Mesodermal cell (in vitro differentiated cells): Measurements from ENCODE around the gene PC.

ENCODE experiments used
- H3K27ac ChIP-seq: 2 replicates; pipeline ENCODE4 v1.7.0; 2013; ENCODE audit warnings: mild to moderate bottlenecking, low read depth, low read length, moderate library complexity; ENCODE audit not compliant: severe bottlenecking
- H3K36me3 ChIP-seq: 2 replicates; pipeline ENCODE4 v1.7.1; 2013; ENCODE audit warnings: mild to moderate bottlenecking, low read length, moderate library complexity; ENCODE audit not compliant: control insufficient read depth, insufficient read depth
- H3K4me1 ChIP-seq: one replicate; pipeline ENCODE4 v1.7.1; 2013; ENCODE audit warnings: mild to moderate bottlenecking, low read length; ENCODE audit not compliant: insufficient read depth, control insufficient read depth, poor library complexity, severe bottlenecking
- H3K4me3 ChIP-seq: 2 replicates; pipeline ENCODE4 v1.7.0; 2013; ENCODE audit warnings: low read length, control low read depth, mild to moderate bottlenecking; ENCODE audit not compliant: insufficient read depth, poor library complexity, severe bottlenecking; ENCODE audit errors: extremely low read depth
- H3K9me3 ChIP-seq: 2 replicates; pipeline ENCODE4 v1.7.1; 2013; ENCODE audit warnings: mild to moderate bottlenecking, low read length, moderate library complexity; ENCODE audit not compliant: control insufficient read depth
- WGBS, 2 experiments: methylation state at CpG; one replicate each; pipeline ENCODE4 v1.1.5; 2013; ENCODE audit warnings: missing lambda C conversion rate in 2 of 2; ENCODE audit not compliant: insufficient coverage in 2 of 2; 5-methylcytosine and 5-hydroxymethylcytosine counted together

The PC gene

DNA sequence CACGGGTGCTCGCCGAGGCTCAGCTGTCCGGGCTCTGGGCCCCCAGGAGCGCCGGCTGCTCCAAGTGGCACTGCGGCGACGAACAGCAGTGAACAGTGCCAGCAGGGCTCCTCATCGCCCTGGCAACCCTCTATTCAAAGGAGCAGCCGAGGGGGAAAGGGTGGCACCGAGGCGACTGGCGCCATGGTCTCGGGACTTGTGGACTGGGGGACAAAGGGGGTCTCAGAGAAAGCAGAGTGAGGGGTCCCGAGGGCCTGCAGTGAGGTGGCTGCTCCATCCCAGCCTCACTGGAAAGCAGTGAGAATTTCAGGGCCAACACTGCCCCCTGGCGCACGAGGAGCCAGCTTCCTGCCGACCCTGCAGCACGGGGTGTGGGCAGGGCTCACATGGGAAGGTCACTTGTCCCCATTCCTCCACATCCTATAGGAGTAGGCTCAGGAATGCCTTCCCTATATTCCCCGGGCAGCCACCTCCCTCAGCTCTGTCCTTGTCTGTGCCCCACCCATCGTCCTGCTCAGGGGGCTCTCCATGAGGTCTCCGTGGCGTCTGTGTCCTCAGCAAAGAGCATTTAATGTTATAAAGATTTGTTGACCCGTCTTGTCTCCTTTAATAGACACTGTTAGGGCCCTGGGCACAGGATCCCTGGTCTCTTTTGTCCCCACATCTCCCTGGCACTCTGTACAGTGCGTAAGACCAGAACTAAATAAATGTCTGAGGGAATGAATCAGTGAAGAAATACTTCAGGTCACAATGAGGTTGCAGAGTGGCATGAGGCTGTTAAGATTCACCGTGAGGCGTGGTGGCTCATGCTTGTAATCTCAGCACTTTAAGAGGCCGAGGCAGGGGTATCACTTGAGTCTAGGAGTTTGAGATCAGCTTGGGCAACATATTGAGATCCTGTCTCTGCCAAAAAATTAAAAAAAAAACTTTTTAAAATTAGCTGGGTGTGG is 74.9 kb downstream of the PC start:
- H3K36me3 ChIP-seq: no peaks in the 10 kb centered on the region
- peak overlapping the region; percentile 25 for H3K27ac ChIP-seq
- 60 to 73% methylated on average over 16 to 22 of the region's 29 CpGs for WGBS, 2 experiments
- no peak overlapping the region for H3K4me3 ChIP-seq
- no peaks in the 10 kb centered on the region for H3K9me3 ChIP-seq
- H3K4me1 ChIP-seq: peaks cover 3% of the 10 kb centered on the region

DNA sequence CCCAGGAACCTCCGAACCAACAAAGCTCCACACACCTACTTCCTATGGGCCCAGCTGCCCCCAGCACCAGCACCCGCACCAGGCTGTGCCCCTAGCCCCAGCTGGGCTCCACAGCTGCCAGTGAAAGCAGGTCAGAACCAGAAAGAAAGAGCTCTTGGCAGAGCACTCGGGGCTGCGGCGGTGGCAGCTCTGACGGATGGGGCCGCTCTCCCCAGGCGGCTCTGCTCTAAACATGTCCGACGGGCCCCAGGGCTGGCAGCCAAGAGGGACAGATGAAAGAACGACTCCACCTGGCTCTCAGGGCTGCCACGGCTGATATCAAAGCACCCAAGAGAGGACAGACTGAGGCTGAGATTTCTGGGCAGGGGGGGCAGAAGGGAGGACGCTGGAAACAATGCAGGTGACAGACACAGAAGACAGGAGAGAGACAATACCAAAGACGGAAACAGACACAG is 75.6 kb downstream of the PC start:
- Histone ChIP-seq H3K4me1 (peaks cover 3% of the 10 kb centered on the region), H3K4me3 (no peak overlapping the region), H3K27ac (peak overlapping the region; percentile 25), H3K9me3 (no peaks in the 10 kb centered on the region), H3K36me3 (no peaks in the 10 kb centered on the region)
- WGBS, 2 experiments: 79 to 92% methylated on average over 12 to 13 of the region's 14 CpGs

DNA sequence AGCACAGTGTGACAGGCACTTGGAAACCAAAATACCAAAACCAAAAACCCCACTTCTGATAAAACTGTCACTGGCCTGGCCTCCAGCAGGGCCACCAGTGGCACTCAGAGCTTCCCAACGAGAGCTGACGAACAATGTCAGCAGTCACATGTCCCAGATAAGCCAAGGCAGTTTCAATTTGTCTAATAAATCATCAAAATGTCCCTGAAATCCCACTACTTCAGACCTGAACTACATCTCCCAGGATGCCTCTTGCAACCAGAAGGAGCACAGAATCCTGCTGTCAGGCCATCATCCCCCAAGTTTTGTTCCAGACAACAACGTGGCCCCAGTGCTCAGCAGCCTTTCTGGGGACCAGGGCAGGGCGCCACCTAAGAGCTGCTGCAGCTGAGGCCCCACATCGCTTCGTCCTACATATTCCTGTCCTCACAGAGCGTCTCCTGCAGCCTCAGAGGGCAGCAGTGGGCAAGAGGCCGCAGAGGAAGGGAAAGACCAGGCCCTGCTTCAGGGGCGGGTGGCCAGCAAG is 76.2 kb downstream of the PC start:
- no peaks in the 10 kb centered on the region for H3K9me3 ChIP-seq
- H3K4me1 ChIP-seq: peaks cover 3% of the 10 kb centered on the region
- 77 to 85% methylated on average over 7 to 9 of the region's 9 CpGs for WGBS, 2 experiments
- H3K4me3 ChIP-seq: no peak overlapping the region
- H3K36me3 ChIP-seq: no peaks in the 10 kb centered on the region
- H3K27ac ChIP-seq: no peak overlapping the region

DNA sequence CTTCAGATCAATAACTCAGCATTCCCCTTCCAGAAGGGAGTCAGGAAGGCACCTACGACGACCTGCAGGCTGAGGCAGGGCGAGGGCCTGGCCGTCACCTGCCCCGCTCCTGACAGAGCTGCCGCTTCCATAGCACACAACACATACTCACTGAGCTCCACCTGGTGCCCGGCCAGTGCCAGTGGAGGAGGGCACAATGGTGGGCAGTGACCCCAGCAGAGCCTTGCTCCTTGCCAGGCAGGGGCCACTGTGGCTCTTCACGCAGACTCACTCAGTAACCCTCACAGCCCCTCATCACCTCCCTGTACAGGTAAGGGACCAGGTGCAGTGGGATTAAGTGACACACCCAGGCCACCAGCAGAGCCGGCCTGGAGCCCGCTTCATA is 76.7 kb downstream of the PC start:
- no peak overlapping the region for H3K27ac ChIP-seq
- no peak overlapping the region for H3K4me3 ChIP-seq
- 91 to 95% methylated on average over 4 to 7 of the region's 10 CpGs for WGBS, 2 experiments
- no peaks in the 10 kb centered on the region for H3K36me3 ChIP-seq
- no peaks in the 10 kb centered on the region for H3K9me3 ChIP-seq
- peaks cover 3% of the 10 kb centered on the region for H3K4me1 ChIP-seq

DNA sequence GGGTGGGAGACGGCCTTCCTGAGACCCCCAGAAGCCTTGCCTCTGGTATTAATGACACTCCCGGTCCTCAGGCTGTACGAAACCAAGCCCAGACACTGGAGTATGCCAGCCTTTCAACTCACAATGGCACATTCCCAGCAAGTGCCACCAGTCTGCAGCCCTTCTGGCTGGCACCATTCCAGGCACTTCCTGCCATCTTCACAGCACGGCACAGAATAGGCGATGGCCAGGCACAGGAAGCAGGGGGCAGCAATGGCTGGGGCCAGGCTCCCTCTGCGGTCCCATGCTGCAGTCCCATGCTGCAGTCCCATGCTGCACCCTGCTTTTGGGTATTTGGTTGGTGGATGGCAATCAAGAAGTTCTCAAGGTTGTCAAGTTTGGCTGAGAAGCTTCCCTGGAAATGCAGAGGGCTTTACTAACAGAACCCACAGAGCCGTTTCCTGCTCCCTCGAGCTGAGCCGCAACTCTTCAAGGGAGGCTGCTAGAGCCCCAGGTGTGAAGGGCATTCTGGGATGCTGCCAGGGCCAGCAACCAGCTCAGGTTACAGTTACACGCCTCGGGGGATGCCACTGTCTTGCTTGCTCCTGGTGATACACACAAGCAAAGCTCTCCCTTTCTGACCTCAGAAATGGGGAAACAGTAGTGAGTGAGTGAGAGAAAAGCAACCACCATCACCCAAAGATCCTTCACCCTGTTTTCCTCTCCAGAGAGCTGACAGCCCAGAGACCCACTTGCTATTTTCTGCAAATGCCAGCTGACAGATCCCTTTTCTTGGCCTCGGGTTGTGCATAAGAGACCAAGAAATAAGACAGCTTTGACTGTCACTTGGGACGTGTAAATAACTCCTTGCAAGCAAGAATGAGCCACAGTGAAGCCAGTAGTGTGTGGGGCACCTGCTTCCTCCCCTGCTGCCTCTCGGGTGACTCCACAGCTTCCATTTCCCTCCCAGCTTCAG is 77.4 kb downstream of the PC start:
- H3K4me3 ChIP-seq: no peak overlapping the region
- no peaks in the 10 kb centered on the region for H3K9me3 ChIP-seq
- no peaks in the 10 kb centered on the region for H3K4me1 ChIP-seq
- H3K36me3 ChIP-seq: no peaks in the 10 kb centered on the region
- no peak overlapping the region for H3K27ac ChIP-seq
- 80 to 94% methylated on average over 11 to 12 of the region's 14 CpGs for WGBS, 2 experiments

DNA sequence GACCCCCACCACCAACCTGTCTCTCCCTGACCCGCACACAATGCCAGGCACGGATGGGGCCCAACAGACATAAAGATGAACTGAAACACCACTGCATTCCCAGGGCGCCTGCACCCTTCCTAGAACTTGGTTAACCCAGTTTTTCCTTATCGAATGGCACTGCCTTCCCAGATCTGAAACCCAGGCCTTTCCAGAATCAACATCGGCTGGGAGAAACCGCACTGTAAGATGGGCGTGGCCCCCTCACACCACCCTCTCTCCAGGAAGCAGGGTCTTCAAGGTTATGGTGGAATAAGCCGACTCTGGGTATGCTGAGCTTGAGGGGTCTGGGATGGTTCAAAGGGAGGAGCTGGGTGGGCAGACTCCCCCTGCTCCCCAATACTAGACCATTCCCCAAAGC is 78.2 kb downstream of the PC start:
- no peak overlapping the region for H3K27ac ChIP-seq
- no peaks in the 10 kb centered on the region for H3K36me3 ChIP-seq
- H3K4me3 ChIP-seq: no peak overlapping the region
- 87 to 92% methylated on average over 5 to 7 of the region's 8 CpGs for WGBS, 2 experiments
- H3K4me1 ChIP-seq: no peaks in the 10 kb centered on the region
- H3K9me3 ChIP-seq: no peaks in the 10 kb centered on the region

DNA sequence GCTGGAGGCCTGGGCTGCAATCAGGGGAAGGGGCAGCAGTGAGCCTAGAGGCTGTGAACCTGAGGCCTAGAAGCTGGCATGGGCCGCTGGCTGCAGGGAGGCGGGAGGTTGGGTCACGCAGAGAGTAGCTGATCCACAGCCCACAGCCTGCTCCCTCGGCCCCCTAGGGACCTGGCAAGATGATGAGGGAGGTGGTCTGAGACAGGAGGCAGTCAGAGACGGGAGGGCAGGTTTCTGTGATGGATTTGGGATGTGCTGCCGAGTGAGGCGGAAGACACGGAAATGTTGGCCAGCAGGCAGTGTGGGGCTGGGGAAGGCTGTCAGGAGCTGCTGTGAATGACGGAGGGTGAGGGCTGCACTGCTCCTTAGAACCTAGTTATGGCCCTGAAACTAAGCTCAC is 78.6 kb downstream of the PC start:
- 87 to 90% methylated on average over 8 of the region's 9 CpGs for WGBS, 2 experiments
- H3K4me3 ChIP-seq: no peak overlapping the region

DNA sequence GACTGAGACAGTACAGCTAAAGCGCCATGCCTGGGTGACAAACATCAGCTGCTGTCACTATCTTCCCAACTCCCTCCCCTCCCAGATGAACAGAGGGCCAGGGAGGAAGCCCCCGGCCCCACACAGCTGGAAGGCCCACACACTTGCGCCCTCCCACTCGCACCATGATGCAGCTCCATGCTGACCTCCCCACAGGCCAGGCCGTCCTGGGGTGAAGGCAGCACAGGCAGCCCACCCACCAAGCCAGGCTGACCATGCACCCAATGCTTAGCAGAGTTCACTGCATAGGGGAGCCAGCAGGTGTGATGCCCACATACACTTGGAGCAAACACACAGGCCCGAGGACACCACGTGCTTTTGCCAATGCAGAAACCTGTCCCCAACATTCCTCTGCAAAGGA is 79.2 kb downstream of the PC start:
- H3K27ac ChIP-seq: no peak overlapping the region
- H3K4me1 ChIP-seq: no peaks in the 10 kb centered on the region
- WGBS, 2 experiments: 89 to 91% methylated on average over 1 to 4 of the region's 7 CpGs
- no peaks in the 10 kb centered on the region for H3K9me3 ChIP-seq
- H3K4me3 ChIP-seq: no peak overlapping the region
- no peaks in the 10 kb centered on the region for H3K36me3 ChIP-seq

More for the DNA sequence above, 78.6 kb downstream of the PC start:
- Histone ChIP-seq H3K27ac (no peak overlapping the region), H3K36me3 (no peaks in the 10 kb centered on the region), H3K4me1 (no peaks in the 10 kb centered on the region), H3K9me3 (no peaks in the 10 kb centered on the region)

DNA sequence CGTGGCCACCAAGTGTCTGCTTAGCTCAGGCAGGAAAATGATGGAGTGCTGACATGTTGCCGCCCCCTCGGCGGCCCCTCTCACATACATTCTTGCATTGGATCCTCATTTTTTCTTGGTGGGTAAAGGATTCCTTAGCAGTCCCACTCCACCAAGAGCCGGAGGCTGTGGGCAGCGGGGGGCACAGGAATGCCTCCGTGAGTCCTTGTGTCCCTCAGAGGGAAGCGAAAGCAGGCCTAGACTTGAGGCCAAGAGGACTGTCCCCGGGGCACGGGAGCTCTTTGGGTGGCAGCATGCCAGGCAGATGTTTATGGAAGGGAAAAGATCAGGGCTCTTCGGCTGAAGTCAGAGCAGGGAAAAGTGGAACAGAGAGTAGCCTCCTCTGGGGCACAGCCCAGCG is 79.7 kb downstream of the PC start:
- Histone ChIP-seq H3K27ac (no peak overlapping the region), H3K4me1 (no peaks in the 10 kb centered on the region), H3K9me3 (no peaks in the 10 kb centered on the region), H3K4me3 (no peak overlapping the region), H3K36me3 (no peaks in the 10 kb centered on the region)
- 90 to 91% methylated on average over 9 to 11 of the region's 12 CpGs for WGBS, 2 experiments

DNA sequence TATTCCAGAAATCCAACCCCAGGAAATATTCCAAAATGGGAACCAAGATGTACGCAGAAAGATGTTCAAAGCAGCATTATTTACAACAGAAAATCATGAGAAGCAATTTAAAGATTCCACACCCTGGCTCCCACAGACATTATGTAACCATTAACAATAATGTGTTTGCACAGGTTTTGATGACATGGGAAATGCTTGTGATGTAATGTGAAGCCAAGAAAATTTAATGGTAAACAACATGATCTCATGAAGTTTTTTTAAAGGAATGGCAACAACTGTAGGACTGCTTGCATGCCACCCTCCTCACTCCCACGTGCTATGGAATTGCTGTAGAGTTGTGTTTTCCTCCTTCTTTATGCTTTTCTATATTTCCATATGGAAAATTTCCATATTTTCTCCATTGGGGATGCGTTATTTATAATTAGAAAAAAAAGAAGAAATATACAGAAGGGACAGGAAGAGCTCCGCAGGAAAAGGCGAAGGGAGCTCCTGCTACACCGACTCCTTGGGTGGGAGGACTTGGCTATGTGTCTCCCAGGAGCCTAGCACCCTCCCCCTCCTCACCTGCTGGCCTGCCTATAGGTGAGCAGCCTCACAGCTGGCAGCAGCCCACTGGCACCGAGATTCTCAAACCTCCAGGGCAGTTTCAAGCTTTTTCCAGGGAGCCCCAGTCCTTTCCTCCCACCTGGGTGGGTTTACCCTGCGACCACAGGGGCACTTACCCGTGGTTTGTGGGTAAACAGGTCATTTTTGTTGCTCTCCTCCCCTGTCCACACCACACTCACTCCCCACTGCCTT is 80.4 kb downstream of the PC start:
- no peak overlapping the region for H3K27ac ChIP-seq
- WGBS, 2 experiments: 83 to 100% methylated on average over 3 to 5 of the region's 9 CpGs
- no peaks in the 10 kb centered on the region for H3K9me3 ChIP-seq
- no peaks in the 10 kb centered on the region for H3K4me1 ChIP-seq
- H3K36me3 ChIP-seq: no peaks in the 10 kb centered on the region
- no peak overlapping the region for H3K4me3 ChIP-seq
